RPMI7951 (cell line): ENCODE measurements around the gene CBY1. TPM values are rescaled to one million over a fixed set of nuclear protein-coding genes. Genes with fewer than 3 reads are reported as not detected.
"Not testable (repeated sequence)": the region's sequence is repeated elsewhere in the genome, so short reads cannot be mapped to it uniquely, and the experiment has no call there.

Experiments used
- DNase-seq: peaks from one replicate; pipeline ENCODE4 v3.0.0-alpha.2; 2012; ENCODE audit warnings: low read depth
- total RNA-seq: library from RNA; depleted of rRNA; stranded (reverse); fragments of >200 nt; shearing (Covaris generic); gene quantifications from 2 replicates; pipeline ENCODE4 v1.2.3, GENCODE V29; 2014; rRNA removed

The CBY1 gene
- 14.1 and 19.7 TPM in 2 replicates for total RNA-seq

GRCh38 chr22:38656256-38657044 lies at the start of gene CBY1, which contains the start of gene FAM227A:
Gene CBY1, plus strand, starts transcription at chr22:38656638. Its CDS starts 11,417 bp downstream, at chr22:38668055.
Gene FAM227A, minus strand, starts transcription at chr22:38656392. Its CDS starts 6,224 bp downstream, at chr22:38650168.
- DNase-seq = peak; percentile 83

GRCh38 chr22:38607680-38608079 lies 48.8 kb upstream of the CBY1 start:
- DNase-seq = no peak

- no peak for DNase-seq
These were observed 47.3 kb upstream of the CBY1 start for GRCh38 chr22:38608992-38609750.

GRCh38 chr22:38610234-38610633 lies 46.2 kb upstream of the CBY1 start:
- DNase-seq = no peak

GRCh38 chr22:38611559-38611958 lies 44.9 kb upstream of the CBY1 start:
- no peak for DNase-seq

GRCh38 chr22:38612217-38613006 lies 44.0 kb upstream of the CBY1 start:
- DNase-seq = no peak

GRCh38 chr22:38613588-38613987 lies 42.9 kb upstream of the CBY1 start:
- DNase-seq = no peak

- DNase-seq = peak; percentile 8
These were observed 41.9 kb upstream of the CBY1 start for GRCh38 chr22:38614332-38615063.

GRCh38 chr22:38615064-38615405 lies 41.4 kb upstream of the CBY1 start:
- DNase-seq = not testable (repeated sequence)

- DNase-seq = no peak
These were observed 38.2 kb upstream of the CBY1 start for GRCh38 chr22:38618258-38618657.

- no peak for DNase-seq
These were observed 37.8 kb upstream of the CBY1 start for GRCh38 chr22:38618682-38619081.

GRCh38 chr22:38623351-38623750 lies 33.1 kb upstream of the CBY1 start:
- no peak for DNase-seq

GRCh38 chr22:38628444-38628843 lies 28.0 kb upstream of the CBY1 start:
- DNase-seq = no peak

GRCh38 chr22:38629108-38629507 lies 27.3 kb upstream of the CBY1 start:
- DNase-seq = no peak

GRCh38 chr22:38631724-38632123 lies 24.7 kb upstream of the CBY1 start:
- DNase-seq = no peak

- no peak for DNase-seq
These were observed 23.9 kb upstream of the CBY1 start for GRCh38 chr22:38632528-38632927.

- DNase-seq = no peak
These were observed 18.2 kb upstream of the CBY1 start for GRCh38 chr22:38638216-38638615.

GRCh38 chr22:38638728-38639127 lies 17.7 kb upstream of the CBY1 start:
- DNase-seq = peak; percentile 11

GRCh38 chr22:38641476-38642040 lies 14.9 kb upstream of the CBY1 start:
- DNase-seq = no peak

GRCh38 chr22:38644245-38644644 lies 12.2 kb upstream of the CBY1 start:
- not testable (repeated sequence) for DNase-seq

- no peak for DNase-seq
These were observed 11.0 kb upstream of the CBY1 start for GRCh38 chr22:38645430-38645829.
